ENCODE measurements around the gene TRPC4AP.

The TRPC4AP gene

GRCh38 chr20:35017099-35017835 is 75.3 kb downstream of the TRPC4AP start:
- in situ Hi-C loops (cut with MboI; ENCODE audit: low sequenced_read_pairs), result no loop called here

GRCh38 chr20:35015863-35016193 is 76.8 kb downstream of the TRPC4AP start:
- in situ Hi-C loops (cut with MboI; ENCODE audit: low sequenced_read_pairs), result no loop called here

GRCh38 chr20:35014537-35014936 is 78.1 kb downstream of the TRPC4AP start:
- in situ Hi-C loops (cut with MboI; ENCODE audit: low sequenced_read_pairs), result no loop called here

DNA sequence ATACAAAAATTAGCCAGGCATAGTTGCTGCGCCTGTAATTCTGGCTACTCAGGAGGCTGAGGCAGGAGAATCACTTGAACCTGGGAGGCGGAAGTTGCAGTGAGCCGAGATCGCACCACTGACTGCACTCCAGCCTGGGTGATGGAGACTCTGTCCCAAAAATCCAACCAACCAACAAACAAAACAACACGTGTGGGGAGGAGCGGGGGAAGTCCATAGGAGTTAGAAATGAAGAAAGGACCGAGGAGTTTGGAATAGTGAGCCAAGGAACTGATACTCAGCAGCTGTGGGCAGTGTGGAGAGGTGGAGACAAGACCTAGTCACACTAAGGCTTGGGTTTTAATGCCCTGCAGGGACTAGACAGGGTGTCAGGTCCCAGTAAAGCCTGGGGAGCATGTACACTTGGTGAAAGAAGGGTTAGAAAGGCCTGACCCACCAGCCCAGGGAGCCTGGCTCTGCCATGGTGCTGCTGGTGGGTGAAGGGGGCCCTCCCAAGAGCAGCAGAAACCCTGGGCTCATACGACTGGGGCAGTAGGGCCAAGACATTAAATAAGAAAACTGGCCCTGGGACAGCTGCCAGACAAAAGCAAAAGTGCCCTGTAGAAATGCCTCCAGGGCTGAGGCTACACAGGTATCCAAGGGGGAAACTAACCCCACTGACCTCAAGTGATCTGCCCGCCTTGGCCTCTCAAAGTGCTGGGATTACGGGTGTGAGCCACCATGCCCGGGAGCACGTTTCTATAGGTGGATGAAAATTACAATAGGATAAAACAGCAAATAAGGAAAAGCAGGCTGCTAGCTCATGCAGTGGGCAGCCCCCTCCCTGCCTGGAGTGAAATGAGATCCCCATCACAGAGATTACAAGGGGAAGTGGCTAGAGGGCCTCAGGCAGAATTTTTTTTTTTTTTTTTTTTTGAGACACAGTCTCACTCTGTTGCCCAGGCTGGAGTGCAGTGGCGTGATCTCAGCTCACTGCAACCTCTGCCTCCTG is 78.9 kb downstream of the TRPC4AP start:
- in situ Hi-C loops (cut with MboI; ENCODE audit: low sequenced_read_pairs), result no loop called here

DNA sequence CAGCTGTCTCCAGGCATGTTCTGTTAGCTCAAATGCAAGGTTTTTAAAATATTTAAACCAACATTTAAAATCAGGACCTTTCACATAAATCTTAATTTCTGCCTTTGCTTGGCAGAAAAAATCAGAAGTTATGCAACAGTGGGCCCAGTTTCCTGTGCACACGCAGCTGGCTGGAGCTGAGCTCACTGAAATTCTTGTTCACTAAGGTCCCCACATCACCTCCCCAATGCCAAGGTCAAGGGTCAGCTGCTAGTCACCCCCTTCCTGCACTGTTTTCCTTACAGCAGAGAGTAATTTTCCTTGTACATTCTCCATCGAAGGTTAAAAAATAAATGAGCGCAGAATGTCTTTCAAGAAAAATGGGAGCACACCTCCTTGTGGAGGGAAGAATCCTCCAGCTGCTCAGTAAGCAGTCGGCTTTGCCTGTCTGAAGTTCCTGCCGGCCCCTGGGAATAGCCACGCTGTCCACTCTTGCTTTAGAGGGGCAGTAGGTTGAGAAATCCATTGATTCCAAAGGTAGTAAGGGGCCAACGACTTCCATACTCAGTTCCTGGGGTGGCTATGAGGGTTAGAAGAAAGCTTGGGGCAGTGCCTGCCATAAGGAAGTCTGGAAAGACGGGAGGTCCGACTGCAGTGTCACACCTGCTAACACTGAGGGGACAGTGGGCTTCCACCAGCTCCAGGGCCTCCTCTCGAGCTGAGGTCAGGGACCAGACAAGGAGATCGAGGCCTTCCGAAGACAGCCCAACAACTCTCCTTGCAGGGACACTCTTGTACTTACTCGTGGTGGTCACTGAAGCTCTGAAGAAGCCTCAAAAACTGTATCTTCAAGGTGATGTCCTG is 80.2 kb downstream of the TRPC4AP start:
- in situ Hi-C loops (cut with MboI; ENCODE audit: low sequenced_read_pairs), result no loop called here

DNA sequence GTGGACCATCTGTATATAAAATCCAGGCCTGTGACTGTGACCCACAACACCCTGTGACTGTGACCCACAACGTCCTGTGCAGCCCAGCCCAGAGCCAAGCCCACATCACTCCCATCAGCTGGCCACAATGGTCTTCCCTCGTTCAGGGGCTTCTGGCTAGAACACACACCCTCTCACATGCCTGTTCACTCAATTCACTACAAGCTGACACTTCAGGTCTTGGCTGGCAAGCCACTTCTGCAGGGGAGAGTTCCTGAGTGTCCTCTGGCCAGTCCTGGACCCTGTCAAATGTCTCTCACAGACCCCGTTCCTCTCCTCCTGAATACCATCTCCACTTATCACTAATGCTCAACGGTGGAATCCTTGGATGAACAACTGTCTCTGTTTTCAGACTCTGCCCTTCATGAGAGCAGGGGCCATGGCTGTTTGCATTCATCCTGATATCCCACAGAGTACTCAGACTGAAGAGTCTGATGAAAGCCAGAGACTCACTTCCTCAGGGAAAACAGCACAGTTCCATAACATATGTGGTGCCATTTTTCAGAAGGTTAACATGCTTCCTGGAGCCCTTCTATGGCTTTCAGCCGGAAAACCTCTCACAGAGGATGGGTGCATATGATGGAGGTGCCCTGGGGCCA is 80.9 kb downstream of the TRPC4AP start:
- in situ Hi-C loops (cut with MboI; ENCODE audit: low sequenced_read_pairs), result no loop called here

- in situ Hi-C loops (cut with MboI; ENCODE audit: low sequenced_read_pairs), result no loop called here
Observed at GRCh38 chr20:35010405-35011192, 82.0 kb downstream of the TRPC4AP start.

DNA sequence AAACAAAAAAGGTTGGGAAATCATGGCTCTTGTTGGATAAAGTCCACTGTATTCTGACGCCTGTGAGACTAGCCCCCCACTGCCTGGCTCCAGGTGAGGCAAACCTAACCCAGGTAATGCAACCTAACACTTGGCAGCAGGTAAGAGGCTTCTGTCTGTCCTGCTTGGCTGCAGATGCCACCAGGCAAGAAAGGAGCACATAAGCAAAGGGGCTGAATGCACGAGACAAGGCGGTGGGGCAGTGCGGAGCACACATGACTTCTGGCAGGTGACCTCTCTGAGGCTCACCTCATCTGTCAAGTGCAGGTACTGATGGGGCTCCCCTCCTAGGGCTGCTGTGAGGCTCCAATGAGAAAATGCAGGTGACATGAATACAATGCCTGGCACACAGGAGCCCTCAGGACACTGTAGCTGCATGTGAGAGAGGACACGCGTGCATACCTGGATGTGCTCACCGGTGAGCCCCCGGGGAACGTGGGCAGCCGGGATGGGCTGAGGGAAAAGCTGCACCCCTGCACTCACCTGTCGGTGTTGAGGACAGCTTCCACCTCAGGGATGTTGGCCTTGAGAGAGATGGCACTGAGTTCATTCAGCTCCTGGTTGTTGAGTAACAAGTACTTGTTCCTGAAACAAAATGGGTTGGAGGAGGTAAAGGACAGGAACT is 82.8 kb downstream of the TRPC4AP start:
- in situ Hi-C loops (cut with MboI; ENCODE audit: low sequenced_read_pairs), result no loop called here

DNA sequence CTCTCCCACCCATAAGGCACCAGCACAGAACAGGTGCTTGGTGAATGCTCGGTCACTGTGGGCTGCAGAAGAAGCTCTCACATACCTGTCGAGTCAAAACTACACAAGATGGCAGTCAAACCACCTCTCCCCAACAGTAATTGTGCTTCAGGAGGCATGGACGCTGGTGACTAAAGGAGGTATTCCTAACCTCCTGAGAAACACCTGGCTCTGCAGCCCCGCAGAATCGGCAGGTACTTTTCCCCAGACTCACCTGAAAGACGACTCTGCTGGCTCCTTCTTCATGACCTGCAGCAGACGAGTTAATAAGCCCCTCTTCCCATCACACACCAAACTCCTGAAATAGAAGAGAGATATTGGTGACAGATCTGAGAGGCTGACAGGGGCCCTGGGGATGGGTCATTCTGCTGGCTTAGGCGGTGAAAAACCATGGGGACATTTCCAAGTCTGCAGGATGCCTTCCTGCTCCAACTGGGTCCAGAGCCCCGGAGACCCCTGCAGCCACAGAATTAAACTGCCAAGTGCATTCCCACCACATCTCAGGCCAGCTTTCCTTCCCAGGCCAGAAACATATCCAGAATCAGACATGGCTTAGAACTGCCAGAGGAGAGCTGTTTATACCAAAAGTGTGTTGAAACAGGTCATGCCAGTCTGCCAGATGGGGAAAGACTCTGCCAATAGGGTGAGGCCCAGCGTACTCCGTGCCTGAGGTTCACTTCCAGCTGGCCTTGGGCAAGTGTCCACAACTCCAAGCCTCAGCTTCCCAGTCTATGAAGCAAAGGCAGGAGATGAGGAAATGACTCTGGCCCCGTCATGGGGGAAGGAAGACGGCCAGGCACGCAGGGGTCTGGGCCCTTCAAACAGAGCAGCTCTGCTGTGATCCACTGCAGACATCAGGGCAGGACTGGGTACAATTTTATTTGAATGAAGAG is 83.9 kb downstream of the TRPC4AP start:
- in situ Hi-C loops (cut with MboI; ENCODE audit: low sequenced_read_pairs), result no loop called here

- in situ Hi-C loops (cut with MboI; ENCODE audit: low sequenced_read_pairs), result no loop called here
Observed at GRCh38 chr20:35007891-35008290, 84.7 kb downstream of the TRPC4AP start.

GRCh38 chr20:35007413-35007812 is 85.2 kb downstream of the TRPC4AP start:
- in situ Hi-C loops (cut with MboI; ENCODE audit: low sequenced_read_pairs), result no loop called here

DNA sequence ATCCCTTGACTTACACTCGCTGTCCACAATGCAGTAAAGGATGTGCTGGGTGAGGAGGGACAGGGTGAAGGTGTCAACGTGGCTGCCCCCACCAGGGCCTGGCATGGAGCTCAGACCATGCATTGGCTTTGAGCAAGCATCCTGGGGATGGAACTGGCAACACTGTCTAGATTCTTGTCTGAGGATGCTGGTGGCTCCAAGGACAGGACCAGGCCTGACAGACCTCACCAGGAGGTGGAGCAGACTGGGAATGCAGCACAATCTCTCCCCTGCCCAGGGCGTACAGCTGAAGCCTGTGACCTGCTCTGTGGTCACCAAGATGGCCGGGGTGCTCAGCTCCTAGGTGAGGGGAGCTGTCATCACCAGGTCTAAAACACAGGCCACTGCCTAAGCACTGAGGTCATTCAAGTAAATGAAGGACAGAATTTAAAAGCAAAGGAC is 86.1 kb downstream of the TRPC4AP start:
- in situ Hi-C loops (cut with MboI; ENCODE audit: low sequenced_read_pairs), result no loop called here

DNA sequence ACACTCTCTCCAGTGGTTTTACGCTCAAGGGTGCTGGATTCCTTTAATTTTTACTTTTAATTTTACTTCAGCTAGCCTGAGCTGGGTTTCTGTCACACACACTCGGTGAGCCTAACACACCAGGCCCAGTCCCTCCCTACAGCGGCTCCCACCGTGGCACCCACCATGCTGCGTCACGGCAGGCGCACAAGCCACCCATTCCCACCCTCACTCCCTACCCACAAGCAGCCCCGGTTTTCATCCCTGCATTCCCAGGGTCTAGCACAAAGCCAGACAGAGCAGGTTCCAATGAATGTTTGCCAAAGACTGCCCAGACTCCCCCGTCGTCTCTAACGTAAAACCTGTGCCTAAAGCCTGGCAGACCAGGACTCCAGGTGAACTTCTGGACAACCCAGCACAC is 86.6 kb downstream of the TRPC4AP start:
- in situ Hi-C loops (cut with MboI; ENCODE audit: low sequenced_read_pairs), result no loop called here

DNA sequence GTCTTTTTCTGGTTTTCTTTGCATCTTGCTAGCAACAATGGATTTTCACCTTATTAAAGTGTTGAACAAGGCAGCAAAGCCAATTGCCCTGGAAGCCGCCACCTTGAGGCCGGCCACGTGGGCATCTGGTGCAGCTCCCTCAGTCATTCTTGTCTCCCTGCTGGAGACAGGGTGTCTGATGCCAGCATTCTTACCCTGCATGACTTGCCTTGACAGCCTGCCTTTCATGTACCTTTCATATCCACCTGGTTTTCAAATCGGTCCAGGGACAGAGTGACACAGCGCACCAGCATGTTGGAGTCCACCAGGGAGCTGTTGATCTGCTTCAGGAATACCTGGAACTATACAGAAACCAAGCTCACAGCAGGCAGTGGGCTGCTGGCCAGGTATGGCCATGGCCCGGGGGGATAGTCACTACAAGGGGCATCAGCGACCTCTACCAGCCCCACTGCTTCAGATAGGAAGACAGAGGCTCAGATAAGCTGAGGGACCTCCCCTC is 87.1 kb downstream of the TRPC4AP start:
- in situ Hi-C loops (cut with MboI; ENCODE audit: low sequenced_read_pairs), result no loop called here

- in situ Hi-C loops (cut with MboI; ENCODE audit: low sequenced_read_pairs), result no loop called here
Observed at GRCh38 chr20:35004749-35005462, 87.7 kb downstream of the TRPC4AP start.

GRCh38 chr20:35004051-35004725 is 88.4 kb downstream of the TRPC4AP start:
- in situ Hi-C loops (cut with MboI; ENCODE audit: low sequenced_read_pairs), result no loop called here
